PC-3 (cell line): ENCODE data around the gene AFTPH. TPM values are rescaled to one million over a fixed set of nuclear protein-coding genes. Genes with fewer than 3 reads are reported as not detected.

Source experiments
- ATAC-seq: fragments of 200-7000 bp; cut with Tn5 transposase; 2 replicates; pipeline ENCODE4 v1.9.1; 2020; ENCODE audit warnings: mild to moderate bottlenecking, moderate library complexity
- BruUV-seq: library from RNA; stranded (reverse); fragments of 400-500 nt; replicated peaks from 2 replicates; lab custom pipeline; 2021; lab: Mats Ljungman, UMichigan
- CTCF ChIA-PET: fragments of 300-600 bp; sonication (Branson Sonifier 250); formaldehyde crosslinking; loops from one replicate; lab custom pipeline; 2022; ENCODE audit warnings: antibody characterized with exemption; lab: Charles Lee
- POLR2A ChIA-PET: fragments of 300-600 bp; sonication (Branson Sonifier 250); formaldehyde crosslinking; loops from one replicate; lab custom pipeline; 2022; ENCODE audit warnings: antibody characterized with exemption; ENCODE audit not compliant: unreplicated experiment; lab: Charles Lee
- DNase-seq: peaks from one replicate; pipeline ENCODE4 v3.0.0-alpha.2; 2015
- H2AFZ ChIP-seq: fragments of 300-600 bp; sonication (generic); 2 replicates; pipeline ENCODE4 v1.6.0; 2016; ENCODE audit warnings: antibody characterized with exemption, low read length
- H3F3A ChIP-seq: fragments of 300-600 bp; sonication (generic); one replicate; pipeline ENCODE4 v1.6.0; 2017; ENCODE audit warnings: antibody characterized with exemption, low read length, control low read depth, mild to moderate bottlenecking; ENCODE audit not compliant: unreplicated experiment
- H3K27ac ChIP-seq: fragments of 300-600 bp; sonication (generic); 2 replicates; pipeline ENCODE4 v1.5.1; 2016; ENCODE audit warnings: mild to moderate bottlenecking, low read length
- H3K27me3 ChIP-seq: fragments of 300-600 bp; sonication (generic); 2 replicates; pipeline ENCODE4 v1.6.1; 2016; ENCODE audit warnings: low read length, mixed read lengths
- H3K36me3 ChIP-seq: fragments of 300-600 bp; sonication (generic); 2 replicates; pipeline ENCODE4 v1.6.1; 2016; ENCODE audit warnings: low read depth, mixed run types, low read length, mixed read lengths
- H3K4me1 ChIP-seq: fragments of 300-600 bp; sonication (generic); 2 replicates; pipeline ENCODE4 v1.5.1; 2016; ENCODE audit warnings: low read length; ENCODE audit not compliant: insufficient read depth
- H3K4me2 ChIP-seq: fragments of 300-600 bp; sonication (generic); 2 replicates; pipeline ENCODE4 v1.6.0; 2016; ENCODE audit warnings: low read length
- H3K4me3 ChIP-seq: fragments of 300-600 bp; sonication (generic); 2 replicates; pipeline ENCODE4 v1.5.1; 2016; ENCODE audit warnings: mild to moderate bottlenecking, low read length, mixed read lengths
- H3K79me2 ChIP-seq: fragments of 300-600 bp; sonication (generic); 2 replicates; pipeline ENCODE4 v1.6.1; 2017; ENCODE audit warnings: low read length, mixed read lengths
- H3K9ac ChIP-seq: fragments of 300-600 bp; sonication (generic); 2 replicates; pipeline ENCODE4 v1.6.0; 2016; ENCODE audit warnings: mild to moderate bottlenecking, low read length
- H3K9me2 ChIP-seq: fragments of 300-600 bp; sonication (generic); replicated peaks from 2 replicates; pipeline ENCODE4 v1.6.1; 2016; ENCODE audit warnings: mixed run types, low read length, mixed read lengths
- H3K9me3 ChIP-seq: fragments of 300-600 bp; sonication (generic); 2 replicates; pipeline ENCODE4 v1.6.1; 2016; ENCODE audit warnings: low read length, mixed read lengths
- H4K20me1 ChIP-seq: fragments of 300-600 bp; sonication (generic); 2 replicates; pipeline ENCODE4 v1.6.1; 2016; ENCODE audit warnings: low read length, mixed read lengths
- CTCF ChIP-seq: fragments of 300-600 bp; sonication (generic); conservative IDR thresholded peaks from 2 replicates; pipeline ENCODE4 v1.5.1; 2017; ENCODE audit warnings: antibody characterized with exemption, low read depth, mild to moderate bottlenecking, low read length
- EZH2 ChIP-seq: fragments of 300-600 bp; sonication (generic); IDR thresholded peaks from one replicate; pipeline ENCODE4 v1.6.1; 2017; ENCODE audit warnings: antibody characterized with exemption, mild to moderate bottlenecking, low read length; ENCODE audit not compliant: unreplicated experiment
- EZH2phosphoT487 ChIP-seq: fragments of 300-600 bp; sonication (generic); IDR thresholded peaks from 2 replicates; pipeline ENCODE4 v1.6.1; 2018; ENCODE audit warnings: mild to moderate bottlenecking, antibody characterized with exemption, low read length, borderline replicate concordance
- intact Hi-C: fragments of 100-400 bp; cut with micrococcal nuclease; formaldehyde crosslinking; loops from 2 replicates; pipeline ENCODE4 v1.9.0; 2023
- total RNA-seq: library from RNA; depleted of rRNA; stranded (reverse); fragments of >200 nt; gene quantifications from 2 replicates; pipeline ENCODE4 v1.2.3, GENCODE V29; 2014

AFTPH gene
- total RNA-seq, 1 experiment from 2014 or later = 26.6 TPM

GRCh38 chr2:64488050-64488974 lies 35.8 kb upstream of the AFTPH start:
- no peaks in the 10 kb centered on the region for H3K36me3 ChIP-seq
- H3K79me2 ChIP-seq = no peaks in the 10 kb centered on the region
- intact Hi-C loops = loop anchor here (1.0 to 5.0 kb wide), 2 partner anchors 157 to 441 kb away; no protein-coding TSS in a partner anchor
- no peak overlapping the region for H3K27ac ChIP-seq
- ChIA-PET POLR2A (interaction anchor here (0.5 to 0.7 kb wide), 3 partner anchors 73 to 897 kb away, joined by 3 to 6 read pairs (median 6); no protein-coding TSS in a partner anchor), CTCF (interaction anchor here (0.6 to 1.6 kb wide), 4 partner anchors 35 to 160 kb away, joined by 3 to 18 read pairs (median 10); no protein-coding TSS in a partner anchor)
- peak overlapping the region; percentile 60 for H2AFZ ChIP-seq
- ATAC-seq = peak; percentile 64
- peak; percentile 73 for TF ChIP-seq CTCF
- no peak for TF ChIP-seq EZH2
- peaks cover 10% of the 10 kb centered on the region; the same call in 1 of the 2 replicates for H3K4me1 ChIP-seq
- H3K9ac ChIP-seq = no peak overlapping the region
- peak; percentile 83 for DNase-seq
- BruUV-seq = no TSS peak
- H3K9me3 ChIP-seq = no peaks in the 10 kb centered on the region
- H3K4me3 ChIP-seq = no peak overlapping the region
- H3F3A ChIP-seq = no peaks in the 10 kb centered on the region
- H3K4me2 ChIP-seq = peak overlapping the region; percentile 37
- H3K27me3 ChIP-seq = no peaks in the 10 kb centered on the region
- no peaks in the 10 kb centered on the region for H3K9me2 ChIP-seq
- no peaks in the 10 kb centered on the region for H4K20me1 ChIP-seq

DNA sequence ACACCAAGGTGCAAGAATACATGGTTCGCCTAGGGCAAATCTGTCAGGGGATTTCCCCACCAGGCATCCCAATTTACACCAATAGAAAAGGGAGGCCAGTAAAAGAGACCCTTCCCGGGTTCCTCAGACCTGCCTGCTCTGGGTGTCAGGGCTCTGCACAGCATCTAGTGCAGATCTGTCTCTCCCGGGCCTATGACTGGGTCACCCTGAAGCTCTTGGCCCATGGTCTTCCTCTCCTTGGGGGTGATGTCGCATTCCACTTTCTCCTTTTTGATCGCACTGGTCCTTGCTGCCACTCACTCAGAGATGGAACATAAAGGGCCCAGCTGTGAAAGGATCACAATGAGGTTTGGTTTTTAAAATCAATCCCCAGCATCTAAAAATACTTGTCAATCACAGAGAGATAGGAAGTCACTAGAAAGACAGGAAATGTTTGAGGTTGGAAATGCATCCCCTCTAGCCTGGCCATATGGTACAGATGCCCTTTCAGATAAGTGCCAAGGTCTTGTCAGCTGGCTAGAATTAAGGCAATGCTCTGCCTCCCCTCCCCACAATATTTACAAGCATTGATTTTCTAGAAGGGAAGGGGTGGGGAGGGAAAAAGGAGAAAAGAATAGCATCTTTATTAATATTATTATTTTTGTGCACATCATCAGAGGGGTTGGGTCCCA lies 34.9 kb upstream of the AFTPH start:
- H3K9me3 ChIP-seq = no peaks in the 10 kb centered on the region
- ChIA-PET CTCF (no interaction called here), POLR2A (no interaction called here)
- H3K79me2 ChIP-seq = no peaks in the 10 kb centered on the region
- no peak overlapping the region for H2AFZ ChIP-seq
- H4K20me1 ChIP-seq = no peaks in the 10 kb centered on the region
- H3K27ac ChIP-seq = no peak overlapping the region
- DNase-seq = no peak
- no peaks in the 10 kb centered on the region for H3F3A ChIP-seq
- no peaks in the 10 kb centered on the region for H3K36me3 ChIP-seq
- H3K9ac ChIP-seq = no peak overlapping the region
- H3K4me1 ChIP-seq = peaks cover 7% of the 10 kb centered on the region; the same call in 1 of the 2 replicates
- ATAC-seq = no peak
- no peaks in the 10 kb centered on the region for H3K27me3 ChIP-seq
- intact Hi-C loops = loop anchor here (5.0 kb wide), 1 partner anchor 442 kb away; no protein-coding TSS in a partner anchor
- H3K4me3 ChIP-seq = no peak overlapping the region
- TF ChIP-seq EZH2 (no peak), CTCF (no peak), EZH2phosphoT487 (no peak)
- H3K9me2 ChIP-seq = no peaks in the 10 kb centered on the region
- H3K4me2 ChIP-seq = no peak overlapping the region
- BruUV-seq = no TSS peak
